Effector CD8-positive, alpha-beta T cell (primary cell): ENCODE measurements around the gene TOR1AIP2.

ENCODE experiments used
- DNase-seq: peaks from one replicate; lab custom pipeline; 2025; lab: John Stamatoyannopoulos, UW
- total RNA-seq, 4 experiments: gene quantifications; one replicate each; lab custom pipeline; 2026; lab: John Stamatoyannopoulos, UW

Gene TOR1AIP2
- total RNA-seq: 122 to 133 (median 124) reads per million in 4 experiments

DNA sequence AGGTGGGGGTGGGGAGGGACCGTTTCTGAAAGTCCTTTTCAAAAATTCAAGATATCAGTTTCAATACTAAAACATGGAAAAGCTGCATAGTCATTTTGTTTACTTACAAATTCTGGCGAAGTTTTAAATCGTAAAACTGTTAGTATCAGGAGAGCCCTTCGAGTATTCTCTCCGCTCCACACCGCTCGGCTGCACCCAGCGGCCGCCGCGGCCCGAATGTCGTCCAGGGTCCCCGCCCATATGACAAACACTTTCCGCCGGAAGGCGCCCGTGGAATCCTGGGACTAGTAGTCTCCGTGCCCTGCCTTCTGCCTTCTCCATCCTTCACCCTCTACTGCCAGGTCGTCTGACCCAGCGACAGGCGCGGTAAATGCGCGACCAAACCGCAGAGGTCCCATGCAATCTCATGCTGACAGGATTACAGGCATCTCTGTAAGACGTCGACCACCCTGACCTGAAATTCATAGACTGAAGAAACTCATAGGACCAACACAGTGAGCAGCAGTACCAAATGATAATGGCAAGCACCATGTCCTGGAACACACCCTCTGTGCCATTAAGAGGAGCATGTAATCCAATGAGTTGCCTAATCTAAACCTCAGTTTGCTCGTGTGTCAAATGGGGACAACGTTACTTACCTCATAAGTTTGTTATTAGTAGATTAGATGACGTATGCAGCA is at the start of gene TOR1AIP2:
Gene TOR1AIP2 (minus strand): TSS at position 218 of the 680 bp plus-strand sequence. CDS start 25,138 bp downstream, outside the sequence.
- peak; percentile 68 for DNase-seq

DNA sequence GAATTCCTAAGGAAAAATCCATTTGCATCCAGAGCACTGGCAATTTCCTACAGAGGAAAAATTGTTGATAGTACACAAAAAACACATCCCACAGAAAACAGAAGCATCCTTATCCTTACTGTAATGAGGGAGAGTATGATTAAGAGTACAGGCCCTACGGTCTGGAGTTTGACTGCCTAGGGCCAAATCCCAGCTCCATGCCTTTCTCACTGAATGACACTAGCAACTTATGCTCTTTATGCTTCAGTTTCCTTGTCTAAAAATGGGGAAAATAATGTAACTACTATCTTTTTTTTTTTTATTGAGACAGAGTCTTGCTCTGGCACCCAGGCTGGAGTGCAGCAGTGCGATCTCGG is 49.2 kb upstream of the TOR1AIP2 start:
- DNase-seq: no peak

GRCh38 chr1:179925922-179926849 is 48.6 kb upstream of the TOR1AIP2 start:
- DNase-seq: no peak

DNA sequence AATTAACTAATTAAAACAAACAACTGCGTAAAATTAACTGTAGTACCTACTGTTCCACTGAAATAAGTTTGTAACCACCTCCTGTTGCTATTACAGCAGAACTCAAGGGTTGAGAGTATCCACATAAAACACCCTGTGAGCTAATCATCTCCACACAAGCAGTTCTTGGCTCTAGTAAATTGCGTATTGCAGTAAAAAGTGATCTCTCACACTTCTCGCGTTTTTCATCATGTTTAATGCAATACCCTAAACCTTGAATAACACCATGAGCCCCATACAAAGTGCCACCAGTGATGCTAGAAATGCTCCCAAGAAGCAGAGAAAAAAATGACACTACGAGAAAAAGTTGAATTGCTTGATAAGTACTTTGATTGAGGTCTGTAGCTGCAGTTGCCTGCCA is 47.7 kb upstream of the TOR1AIP2 start:
- DNase-seq: no peak

DNA sequence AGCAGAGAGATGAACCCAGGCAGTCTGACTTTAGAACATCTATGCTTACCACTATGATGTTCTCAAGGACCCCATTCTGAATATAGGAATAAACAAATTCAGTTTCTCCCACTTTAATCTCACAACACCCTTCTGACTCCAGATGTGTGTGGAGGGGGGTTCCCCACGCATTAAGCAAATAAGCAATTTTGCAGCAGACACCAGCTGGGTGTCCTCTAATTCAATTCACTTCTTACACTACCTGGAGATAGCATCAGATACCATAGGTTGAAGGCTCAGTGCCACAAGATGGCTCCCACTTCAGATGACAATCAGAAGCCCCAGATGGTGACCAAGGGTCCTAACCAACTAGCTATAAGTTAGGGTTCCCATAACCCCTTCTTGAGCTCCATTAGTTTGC is 46.7 kb upstream of the TOR1AIP2 start:
- no peak for DNase-seq

GRCh38 chr1:179923029-179923428 is 45.4 kb upstream of the TOR1AIP2 start:
- DNase-seq: no peak

DNA sequence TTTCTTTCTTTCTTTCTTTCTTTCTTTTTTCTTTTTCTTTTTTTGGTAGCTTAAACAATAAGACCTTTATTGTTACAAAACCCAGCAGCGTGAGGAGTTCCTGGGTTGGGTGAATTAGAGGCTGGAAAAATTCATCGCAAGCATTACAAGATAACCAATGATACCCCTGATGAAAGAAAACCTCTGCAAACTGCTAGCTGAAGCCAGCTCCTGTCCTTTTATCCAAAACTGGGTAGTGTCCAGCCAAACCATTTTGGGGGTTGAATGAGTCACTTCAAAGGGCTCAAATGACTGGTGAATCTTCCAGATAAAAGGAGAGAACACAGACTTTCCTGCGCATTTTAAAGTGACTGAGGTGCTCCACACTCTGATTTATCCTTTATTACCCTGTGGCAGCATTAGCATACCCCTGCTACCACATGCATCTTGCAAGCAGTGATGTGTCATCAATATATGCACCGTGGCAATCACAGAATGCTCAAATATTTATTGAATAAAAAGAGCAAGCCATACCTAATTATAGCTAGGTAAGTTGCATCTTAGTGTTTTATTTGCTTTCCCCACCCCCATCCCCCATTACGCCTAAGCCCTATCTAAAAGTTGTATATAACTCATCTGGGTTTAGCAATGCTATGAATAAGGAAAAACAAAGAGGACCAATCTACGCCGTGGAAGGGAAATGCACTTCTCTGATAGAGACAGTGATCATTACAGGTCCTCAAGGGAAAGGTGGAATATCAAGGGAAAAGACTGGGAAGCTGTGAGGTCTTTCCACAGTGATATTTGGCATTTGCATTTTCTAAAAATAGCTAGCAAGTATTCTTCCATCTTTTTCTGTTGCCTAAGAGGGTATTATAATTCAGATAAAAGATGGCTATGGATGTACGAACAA is 44.6 kb upstream of the TOR1AIP2 start:
- DNase-seq: no peak

GRCh38 chr1:179921472-179921871 is 43.9 kb upstream of the TOR1AIP2 start:
- no peak for DNase-seq

DNA sequence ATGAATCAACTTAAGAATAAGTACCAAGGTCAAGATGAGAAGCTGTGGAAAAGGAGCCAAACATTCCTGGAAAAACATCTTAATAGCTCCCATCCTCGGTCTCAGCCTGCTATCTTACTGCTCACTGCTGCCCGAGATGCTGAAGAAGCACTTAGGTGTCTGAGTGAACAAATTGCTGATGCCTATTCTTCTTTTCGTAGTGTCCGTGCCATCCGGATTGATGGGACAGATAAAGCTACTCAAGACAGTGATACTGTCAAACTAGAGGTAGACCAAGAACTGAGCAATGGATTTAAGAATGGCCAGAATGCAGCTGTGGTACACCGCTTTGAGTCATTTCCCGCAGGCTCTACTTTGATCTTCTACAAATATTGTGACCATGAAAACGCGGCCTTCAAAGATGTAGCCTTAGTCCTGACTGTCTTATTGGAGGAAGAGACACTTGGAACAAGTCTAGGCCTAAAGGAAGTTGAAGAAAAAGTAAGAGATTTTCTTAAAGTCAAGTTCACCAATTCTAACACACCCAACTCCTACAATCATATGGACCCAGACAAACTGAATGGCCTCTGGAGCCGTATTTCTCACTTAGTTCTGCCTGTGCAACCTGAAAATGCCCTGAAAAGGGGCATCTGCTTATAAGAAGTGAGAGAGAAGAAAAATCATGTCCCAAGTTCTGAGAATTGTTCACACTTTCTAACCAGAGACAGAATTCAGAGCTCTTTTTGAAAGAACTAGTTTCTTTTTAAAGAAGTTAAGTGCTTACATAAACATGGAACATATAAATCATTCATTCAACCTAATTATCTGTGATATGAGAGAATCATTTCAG is 40.2 kb upstream of the TOR1AIP2 start:
- no peak for DNase-seq

DNA sequence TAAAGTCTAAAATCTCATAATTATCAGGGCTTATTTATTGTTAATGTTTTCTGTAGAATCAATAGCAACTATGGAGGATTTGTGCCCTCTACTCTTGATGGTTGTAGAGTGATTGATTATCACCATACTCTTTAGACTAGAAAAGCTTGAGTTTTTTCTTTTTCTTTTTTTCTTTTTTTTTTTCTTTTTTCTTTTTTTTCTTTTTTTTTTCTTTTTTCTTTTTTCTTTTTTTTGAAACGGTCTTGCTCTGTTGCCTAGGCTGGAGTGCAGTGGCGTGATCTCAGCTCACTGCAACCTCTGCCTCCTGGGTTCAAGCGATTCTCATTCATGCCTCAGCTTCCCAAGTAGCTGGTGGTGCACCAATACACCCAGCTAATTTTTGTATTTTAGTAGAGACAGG is 34.2 kb upstream of the TOR1AIP2 start:
- no peak for DNase-seq

GRCh38 chr1:179910934-179911333 is 33.3 kb upstream of the TOR1AIP2 start:
- no peak for DNase-seq

DNA sequence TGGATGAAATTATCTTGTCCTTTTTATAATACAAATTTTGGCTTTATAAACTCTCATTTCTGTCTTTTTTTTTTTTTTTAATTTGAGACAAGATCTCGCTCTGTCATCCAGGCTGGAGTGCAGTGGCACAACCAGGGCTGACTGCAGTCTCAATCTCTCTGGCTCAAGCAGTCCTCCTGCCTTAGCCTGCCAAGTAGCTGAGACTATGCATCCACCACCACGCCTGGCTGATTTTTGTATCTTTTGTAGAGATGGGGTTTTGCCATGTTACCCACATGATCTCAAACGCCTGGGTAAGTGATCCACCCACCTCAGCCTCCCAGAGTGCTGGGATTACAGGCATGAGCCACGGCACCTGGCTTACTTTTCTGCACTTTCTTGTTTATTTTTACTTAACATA is 12.0 kb upstream of the TOR1AIP2 start:
- no peak for DNase-seq

DNA sequence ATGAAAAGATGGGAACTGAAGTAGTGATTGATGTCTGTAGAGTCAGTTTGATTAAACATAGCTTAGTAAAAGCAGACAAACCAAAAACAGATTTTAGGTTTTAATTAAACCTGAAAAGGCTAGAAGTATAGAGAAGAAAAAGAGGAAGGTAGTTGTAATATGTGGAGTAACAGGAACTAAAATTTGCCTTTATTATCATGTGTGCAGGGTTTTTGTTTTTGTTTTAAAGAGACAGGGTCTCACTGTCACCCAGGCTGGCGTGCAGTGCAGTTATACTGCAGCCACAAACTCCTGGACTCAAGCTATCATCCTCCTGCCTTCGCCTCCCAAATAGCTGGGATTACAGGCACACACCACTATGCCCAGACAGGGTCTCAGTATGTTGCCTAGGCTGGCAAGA is 10.5 kb upstream of the TOR1AIP2 start:
- no peak for DNase-seq

DNA sequence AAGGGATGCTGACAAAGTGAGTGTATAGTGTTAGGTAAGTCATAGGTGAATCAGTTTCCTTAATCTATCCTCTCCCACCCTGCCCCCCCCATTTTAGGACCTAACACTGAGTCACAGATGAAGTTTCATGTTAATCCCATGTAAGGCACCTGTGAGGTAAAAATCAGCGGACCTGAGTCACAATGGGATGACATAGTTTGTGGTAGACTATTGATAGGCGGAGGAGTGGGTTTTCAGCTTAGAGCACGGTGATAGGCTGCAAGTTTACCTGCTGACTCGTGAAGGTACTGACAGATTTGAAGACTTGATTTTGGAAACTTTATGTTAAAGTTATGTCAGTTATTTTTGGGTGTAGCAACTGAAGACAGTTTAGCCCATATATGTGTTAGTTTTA is 6.1 kb upstream of the TOR1AIP2 start:
- peak; percentile 50 for DNase-seq

DNA sequence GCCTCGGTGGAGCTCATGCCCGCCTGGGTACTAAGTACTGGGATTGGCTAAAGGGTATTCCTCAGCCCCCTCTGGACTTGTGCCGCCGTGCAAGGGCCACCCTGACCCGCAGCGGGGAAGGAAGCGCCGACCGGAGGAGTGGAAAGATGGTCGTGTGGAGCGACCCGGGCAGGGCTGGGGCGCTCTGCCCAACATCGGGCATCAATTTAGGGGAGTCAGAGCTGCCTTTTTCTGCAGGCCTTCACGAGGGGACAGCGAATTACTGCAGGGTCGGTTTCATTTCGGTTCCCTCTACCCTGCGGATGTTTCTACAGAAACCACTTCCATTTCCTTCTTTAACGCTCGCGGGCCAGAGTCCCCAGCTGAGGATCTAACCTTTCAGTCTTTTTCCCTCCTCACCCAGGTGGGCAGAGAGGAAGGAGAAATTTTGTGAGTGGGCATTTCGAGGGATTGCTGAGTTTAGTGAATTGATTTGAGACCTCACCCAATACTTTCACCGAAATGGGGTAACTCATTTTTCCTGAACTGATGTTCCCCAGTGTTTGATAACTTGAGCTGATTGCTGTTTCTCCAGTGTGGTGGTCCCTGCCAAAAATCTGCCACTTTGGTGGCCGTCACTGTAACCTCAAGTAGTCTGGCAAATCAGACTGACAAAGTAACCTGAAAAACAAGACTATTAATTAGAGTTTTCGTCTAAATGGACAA is 5.6 kb upstream of the TOR1AIP2 start:
- no peak for DNase-seq

DNA sequence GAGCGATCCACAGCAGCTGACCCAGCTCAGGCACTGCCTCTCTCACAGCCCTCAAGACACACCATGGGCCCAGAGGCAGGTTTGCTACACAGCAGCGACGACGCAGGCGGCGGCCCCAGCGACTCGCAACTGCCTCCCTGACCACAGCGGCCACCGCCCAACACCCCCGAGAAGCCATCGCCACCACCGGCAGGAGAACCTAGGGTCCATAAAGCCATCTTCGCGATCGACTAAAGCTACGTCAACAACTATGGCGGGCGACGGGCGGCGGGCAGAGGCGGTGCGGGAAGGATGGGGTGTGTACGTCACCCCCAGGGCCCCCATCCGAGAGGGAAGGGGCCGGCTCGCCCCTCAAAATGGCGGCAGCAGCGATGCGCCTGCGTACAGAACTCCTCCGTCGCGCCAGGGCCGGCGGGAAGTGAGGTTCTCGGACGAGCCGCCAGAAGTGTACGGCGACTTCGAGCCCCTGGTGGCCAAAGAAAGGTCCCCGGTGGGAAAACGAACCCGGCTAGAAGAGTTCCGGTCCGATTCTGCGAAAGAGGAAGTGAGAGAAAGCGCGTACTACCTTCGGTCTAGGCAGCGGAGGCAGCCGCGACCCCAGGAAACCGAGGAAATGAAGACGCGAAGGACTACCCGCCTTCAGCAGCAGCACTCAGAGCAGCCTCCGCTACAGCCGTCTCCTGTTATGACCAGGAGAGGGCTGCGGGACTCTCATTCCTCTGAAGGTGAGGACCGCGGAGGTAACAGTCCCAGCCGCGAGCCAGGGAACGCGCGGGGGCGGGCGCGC is 4.8 kb upstream of the TOR1AIP2 start, which contains the start of gene TOR1AIP1:
Gene TOR1AIP1 (plus strand): TSS at position 33 of the 787 bp plus-strand sequence. CDS start 218 bp downstream, at position 251.
- peak; percentile 94 for DNase-seq

GRCh38 chr1:179881642-179882252 is 4.1 kb upstream of the TOR1AIP2 start:
- DNase-seq: no peak

DNA sequence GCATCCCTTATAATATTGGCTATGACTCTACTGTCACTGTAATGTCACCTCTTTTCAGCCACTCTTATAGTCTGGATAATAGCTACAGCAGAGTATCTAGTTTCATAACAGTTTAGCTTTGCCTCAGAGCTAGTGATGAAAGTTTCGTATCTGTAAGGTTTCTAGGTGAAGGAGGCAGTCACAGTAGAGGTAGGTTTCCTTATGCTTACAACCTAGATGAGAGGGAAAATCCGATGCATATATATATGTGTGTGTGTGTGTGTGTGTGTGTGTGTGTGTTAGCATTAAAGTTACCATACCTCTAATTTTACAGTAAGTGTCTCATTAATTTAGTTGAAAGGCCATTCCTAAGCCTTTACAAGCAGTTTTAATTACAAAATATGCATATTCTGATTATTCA is 2.2 kb upstream of the TOR1AIP2 start:
- no peak for DNase-seq

- no peak for DNase-seq
Measured at GRCh38 chr1:179876300-179876715, 1.3 kb downstream of the TOR1AIP2 start.
